Esophagus mucosa (tissue), 1 donor: ENCODE measurements around the gene CABYR. TPM values are rescaled to one million over a fixed set of nuclear protein-coding genes. Genes with fewer than 3 reads are reported as not detected.
A peak's percentile ranks its signal among the peaks of the same experiment; 100 is the strongest.

Experiments used
- ATAC-seq: fragments of 200-7000 bp; cut with Tn5 transposase; one replicate; pipeline ENCODE4 v1.9.1; 2020
- total RNA-seq: library from RNA; stranded (reverse); gene quantifications from one replicate; pipeline ENCODE4 v1.2.4, GENCODE V29; 2023
- donor health status: DM: yes; HTN: yes; CAD: no.

CABYR gene
- total RNA-seq, 1 donor from 2014 or later, result 1.4 TPM

GRCh38 chr18:24190590-24190989, 51.7 kb downstream of the CABYR start:
- no peak for ATAC-seq

- ATAC-seq, result no peak
These were observed 56.6 kb downstream of the CABYR start for GRCh38 chr18:24195296-24196053.

- ATAC-seq, result no peak
These were observed 57.9 kb downstream of the CABYR start for GRCh38 chr18:24196764-24197163.

GRCh38 chr18:24197412-24197811, 58.5 kb downstream of the CABYR start:
- no peak for ATAC-seq

- ATAC-seq, result no peak
These were observed 59.6 kb downstream of the CABYR start for GRCh38 chr18:24198461-24198860.

GRCh38 chr18:24199372-24199962, 60.6 kb downstream of the CABYR start:
- no peak for ATAC-seq

GRCh38 chr18:24200494-24201290, 61.8 kb downstream of the CABYR start:
- no peak for ATAC-seq

GRCh38 chr18:24201699-24202687, 63.1 kb downstream of the CABYR start:
- ATAC-seq, result no peak

- ATAC-seq, result no peak
These were observed 66.0 kb downstream of the CABYR start for GRCh38 chr18:24204904-24205303.

GRCh38 chr18:24208270-24209035, 69.6 kb downstream of the CABYR start:
- peak; percentile 25 for ATAC-seq

GRCh38 chr18:24209558-24209957, 70.7 kb downstream of the CABYR start:
- no peak for ATAC-seq

Other genes starting within 250 kb of the CABYR start
- 24.6 TPM for gene TTC39C, start 124.3 kb upstream of the CABYR start, total RNA-seq